Osteocyte (in vitro differentiated cells): ENCODE data around the gene FRAT2. TPM values are rescaled to one million over a fixed set of nuclear protein-coding genes. Genes with fewer than 3 reads are reported as not detected.
A peak's percentile ranks its signal among the peaks of the same experiment; 100 is the strongest.

Experiments used
- DNase-seq: peaks from one replicate; pipeline ENCODE4 v3.0.0; 2021; ENCODE audit warnings: mixed read lengths; ENCODE audit not compliant: unreplicated experiment; ENCODE audit errors: extremely low spot score
- H3K27ac Mint-ChIP-seq: one replicate; pipeline ENCODE4 v1.8.0; 2021; ENCODE audit warnings: mild to moderate bottlenecking, mixed read lengths; ENCODE audit not compliant: unreplicated experiment
- H3K27me3 Mint-ChIP-seq: one replicate; pipeline ENCODE4 v1.8.0; 2021; ENCODE audit warnings: mixed read lengths; ENCODE audit not compliant: unreplicated experiment
- H3K36me3 Mint-ChIP-seq: one replicate; pipeline ENCODE4 v1.8.0; 2021; ENCODE audit warnings: mixed read lengths; ENCODE audit not compliant: unreplicated experiment
- H3K4me1 Mint-ChIP-seq: one replicate; pipeline ENCODE4 v1.8.0; 2021; ENCODE audit warnings: mixed read lengths; ENCODE audit not compliant: unreplicated experiment
- H3K4me3 Mint-ChIP-seq: one replicate; pipeline ENCODE4 v1.8.0; 2021; ENCODE audit warnings: mild to moderate bottlenecking, moderate library complexity, mixed read lengths; ENCODE audit not compliant: unreplicated experiment
- H3K9me3 Mint-ChIP-seq: one replicate; pipeline ENCODE4 v1.8.0; 2021; ENCODE audit warnings: mixed read lengths; ENCODE audit not compliant: unreplicated experiment
- CTCF ChIP-seq: fragments of 200-600 bp; sonication (generic); IDR thresholded peaks from 2 replicates; pipeline ENCODE4 v1.5.0; 2021; ENCODE audit warnings: antibody characterized with exemption, mild to moderate bottlenecking, moderate library complexity
- long read RNA-seq: library from polyadenylated mRNA; unstranded; transcript quantifications from one replicate; pipeline ENCODE4 v2.0.0, GENCODE V29; 2021
- total RNA-seq: library from RNA; stranded (reverse); gene quantifications from 2 replicates; pipeline ENCODE4 v1.2.1, GENCODE V29; 2021

The FRAT2 gene
- total RNA-seq = 7.9 and 8.0 TPM in 2 replicates
- long read RNA-seq = 0 reads

GRCh38 chr10:97334370-97335175 lies at the start of gene FRAT2:
Gene FRAT2 (minus strand): TSS chr10:97334729. CDS start chr10:97334572, 157 bp downstream.
- H3K9me3 Mint-ChIP-seq = no peaks in the 10 kb centered on the region
- H3K27ac Mint-ChIP-seq = peak within 1 kb of the TSS; percentile 91
- TF ChIP-seq CTCF = no peak
- H3K4me1 Mint-ChIP-seq = peaks cover 46% of the 10 kb centered on the region
- peaks cover 39% of the 10 kb centered on the region for H3K27me3 Mint-ChIP-seq
- peaks cover 6% of the 10 kb centered on the region for H3K36me3 Mint-ChIP-seq
- H3K4me3 Mint-ChIP-seq = peak within 1 kb of the TSS; percentile 85
- peak; percentile 95 for DNase-seq

GRCh38 chr10:97384156-97384555 lies 49.6 kb upstream of the FRAT2 start:
- Mint-ChIP-seq H3K4me1 (no peaks in the 10 kb centered on the region), H3K27ac (no peak overlapping the region), H3K9me3 (no peaks in the 10 kb centered on the region), H3K4me3 (no peak overlapping the region), H3K36me3 (peaks cover 14% of the 10 kb centered on the region), H3K27me3 (no peaks in the 10 kb centered on the region)
- no peak for DNase-seq
- TF ChIP-seq CTCF = no peak

GRCh38 chr10:97383159-97383558 lies 48.6 kb upstream of the FRAT2 start:
- Mint-ChIP-seq H3K9me3 (no peaks in the 10 kb centered on the region), H3K27ac (no peak overlapping the region), H3K4me1 (no peaks in the 10 kb centered on the region), H3K4me3 (no peak overlapping the region), H3K36me3 (peaks cover 7% of the 10 kb centered on the region), H3K27me3 (no peaks in the 10 kb centered on the region)
- DNase-seq = no peak
- TF ChIP-seq CTCF = no peak

GRCh38 chr10:97381626-97382025 lies 47.1 kb upstream of the FRAT2 start:
- Mint-ChIP-seq H3K27me3 (no peaks in the 10 kb centered on the region), H3K27ac (no peak overlapping the region), H3K4me3 (no peak overlapping the region), H3K4me1 (no peaks in the 10 kb centered on the region), H3K9me3 (no peaks in the 10 kb centered on the region), H3K36me3 (no peaks in the 10 kb centered on the region)
- no peak for DNase-seq
- TF ChIP-seq CTCF = no peak

- H3K9me3 Mint-ChIP-seq = no peaks in the 10 kb centered on the region
- DNase-seq = no peak
- no peak overlapping the region for H3K4me3 Mint-ChIP-seq
- H3K27me3 Mint-ChIP-seq = no peaks in the 10 kb centered on the region
- TF ChIP-seq CTCF = no peak
- H3K4me1 Mint-ChIP-seq = no peaks in the 10 kb centered on the region
- H3K36me3 Mint-ChIP-seq = no peaks in the 10 kb centered on the region
- no peak overlapping the region for H3K27ac Mint-ChIP-seq
These were observed 46.0 kb upstream of the FRAT2 start for GRCh38 chr10:97380516-97380915.
